IPS-11a (cell line): ENCODE results near the gene PCBP2.
A peak's percentile ranks its signal among the peaks of the same experiment; 100 is the strongest.
"Not testable (repeated sequence)": the region's sequence is repeated elsewhere in the genome, so short reads cannot be mapped to it uniquely, and the experiment has no call there.

ENCODE experiments used
- H3K4me3 ChIP-seq: one replicate; pipeline ENCODE4 v1.5.1; 2013; ENCODE audit warnings: low read depth, low read length, control low read depth

Gene PCBP2

DNA sequence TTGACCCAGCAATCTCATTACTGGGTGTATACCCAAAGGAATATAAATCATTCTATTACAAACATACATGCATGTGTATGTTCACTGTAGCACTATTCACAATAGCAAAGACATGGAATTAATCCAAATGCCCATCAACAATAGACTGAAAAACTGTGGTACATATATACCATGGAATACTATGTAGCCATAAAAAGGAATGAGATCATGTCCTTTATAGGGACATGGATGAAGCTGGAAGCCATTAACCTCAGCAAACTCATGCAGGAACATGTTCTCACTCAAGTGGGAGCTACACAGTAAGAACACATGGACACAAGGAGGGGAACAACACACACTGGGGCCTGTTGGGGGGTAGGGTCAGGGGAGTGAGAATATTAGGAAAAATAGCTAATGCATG is 12.3 kb upstream of the PCBP2 start:
- H3K4me3 ChIP-seq: not testable (repeated sequence)

DNA sequence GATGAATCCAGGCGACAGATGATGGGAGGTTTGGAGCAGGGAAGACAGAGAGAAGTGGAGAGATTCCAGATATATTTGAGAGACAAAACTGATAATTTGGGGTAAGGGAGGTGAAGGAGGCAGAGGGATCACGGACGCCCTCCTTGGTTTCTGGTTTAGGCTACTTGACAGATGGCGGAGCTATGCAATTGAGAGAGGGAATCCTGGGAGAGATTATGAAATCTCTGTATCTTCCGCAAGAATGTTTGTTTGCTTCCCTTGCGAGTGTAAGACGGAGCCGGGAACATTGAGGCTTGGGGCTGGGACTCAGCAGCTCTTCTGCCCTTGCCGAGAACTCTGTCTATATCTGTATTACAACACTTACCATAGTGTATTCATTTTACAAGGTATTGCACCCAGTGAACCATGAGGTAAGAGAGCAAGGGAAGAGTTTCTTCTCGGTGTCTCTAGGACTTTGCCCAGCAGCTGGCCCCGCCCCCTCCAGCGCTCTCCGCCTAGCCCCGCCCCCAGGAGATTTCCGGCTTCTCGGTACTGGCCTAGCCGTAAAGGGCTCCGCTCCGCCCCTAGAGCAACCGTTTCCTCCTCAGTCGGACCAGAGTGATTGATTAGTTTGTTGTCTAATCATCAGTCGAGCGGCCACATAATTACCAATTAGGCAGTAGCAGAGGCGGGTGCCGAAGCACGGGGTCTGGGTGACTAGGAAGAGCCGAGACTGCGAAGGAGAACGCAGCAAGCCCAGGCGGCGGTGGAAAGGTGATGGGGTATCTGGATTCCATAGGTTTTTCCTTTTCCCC is 10.7 kb upstream of the PCBP2 start, which contains the start of gene PRR13:
PRR13 (plus strand) TSS at position 695 of the 794 bp plus-strand sequence. CDS start 981 bp downstream, outside the sequence.
- peak within 1 kb of the TSS; percentile 86 for H3K4me3 ChIP-seq

DNA sequence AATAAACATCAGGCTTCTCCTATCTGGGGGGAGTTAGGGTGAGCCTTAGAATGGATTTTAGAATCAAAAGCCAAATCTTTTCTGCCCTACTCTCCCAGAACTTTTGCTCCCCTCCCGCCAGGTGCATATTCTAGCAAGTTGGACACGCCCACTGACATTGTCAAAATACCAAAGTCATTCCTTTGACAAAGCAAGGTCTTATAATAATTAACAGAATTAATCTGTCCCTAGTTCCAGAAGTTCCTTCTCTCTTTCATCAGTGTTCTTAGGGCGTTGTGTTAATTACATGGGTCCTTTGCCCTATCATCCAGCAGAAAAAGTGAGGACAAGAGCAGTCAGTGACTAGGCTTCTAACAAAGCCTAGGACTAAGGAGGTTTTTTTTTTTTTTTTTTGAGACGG is 7.9 kb upstream of the PCBP2 start:
- H3K4me3 ChIP-seq: no peak overlapping the region

DNA sequence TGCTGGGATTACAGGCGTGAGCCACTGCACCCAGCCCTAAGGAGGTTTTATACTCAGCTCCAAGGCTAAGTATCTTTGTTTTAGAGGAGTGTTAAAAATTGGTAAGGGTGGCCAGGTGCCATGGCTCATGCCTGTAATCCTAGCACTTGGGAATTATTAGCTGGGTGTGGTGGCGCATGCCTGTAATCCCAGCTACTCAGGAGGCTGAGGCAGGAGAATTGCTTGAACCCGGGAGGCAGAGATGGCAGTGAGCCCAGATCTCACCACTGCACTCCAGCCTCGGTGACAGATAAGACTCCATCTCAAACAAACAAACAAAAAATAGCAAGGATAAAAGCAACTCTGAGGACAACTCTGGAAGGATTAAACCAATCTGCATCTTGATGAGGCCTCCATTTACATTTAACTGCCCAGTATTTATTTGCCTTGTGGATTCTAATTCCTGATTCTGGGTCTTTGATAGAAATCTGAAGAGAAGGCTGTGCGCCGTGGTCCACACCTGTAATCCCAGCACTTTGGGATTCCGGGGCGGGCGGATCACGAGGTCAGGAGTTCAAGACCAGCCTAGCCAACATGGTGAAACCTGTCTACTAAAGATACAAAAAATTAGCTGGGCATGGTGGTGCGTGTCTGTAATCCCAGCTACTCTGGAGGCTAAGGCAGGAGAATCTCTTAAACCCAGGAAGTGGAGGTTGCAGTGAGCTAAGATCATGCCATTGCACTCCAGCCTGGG is 7.1 kb upstream of the PCBP2 start:
- H3K4me3 ChIP-seq: not testable (repeated sequence)

DNA sequence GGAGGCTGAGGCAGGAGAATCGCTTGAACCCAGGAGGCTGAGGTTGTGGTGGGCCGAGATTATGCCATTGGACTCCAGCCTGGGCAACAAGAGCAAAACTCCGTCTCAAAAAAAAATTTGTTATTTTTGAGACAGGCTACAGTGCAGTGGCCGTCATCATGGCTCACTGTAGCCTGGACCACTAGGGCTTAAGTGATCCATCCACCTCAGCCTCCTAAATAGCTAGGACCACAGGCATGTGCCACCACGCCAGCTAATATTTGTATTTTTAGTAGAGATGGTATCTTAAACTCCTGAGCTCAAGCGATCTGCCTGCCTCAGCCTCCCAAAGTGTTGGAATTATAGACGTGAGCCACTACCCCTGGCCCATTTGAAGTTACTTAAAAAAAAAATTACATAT is 966 bp upstream of the PCBP2 start:
- H3K4me3 ChIP-seq: no peak overlapping the region

DNA sequence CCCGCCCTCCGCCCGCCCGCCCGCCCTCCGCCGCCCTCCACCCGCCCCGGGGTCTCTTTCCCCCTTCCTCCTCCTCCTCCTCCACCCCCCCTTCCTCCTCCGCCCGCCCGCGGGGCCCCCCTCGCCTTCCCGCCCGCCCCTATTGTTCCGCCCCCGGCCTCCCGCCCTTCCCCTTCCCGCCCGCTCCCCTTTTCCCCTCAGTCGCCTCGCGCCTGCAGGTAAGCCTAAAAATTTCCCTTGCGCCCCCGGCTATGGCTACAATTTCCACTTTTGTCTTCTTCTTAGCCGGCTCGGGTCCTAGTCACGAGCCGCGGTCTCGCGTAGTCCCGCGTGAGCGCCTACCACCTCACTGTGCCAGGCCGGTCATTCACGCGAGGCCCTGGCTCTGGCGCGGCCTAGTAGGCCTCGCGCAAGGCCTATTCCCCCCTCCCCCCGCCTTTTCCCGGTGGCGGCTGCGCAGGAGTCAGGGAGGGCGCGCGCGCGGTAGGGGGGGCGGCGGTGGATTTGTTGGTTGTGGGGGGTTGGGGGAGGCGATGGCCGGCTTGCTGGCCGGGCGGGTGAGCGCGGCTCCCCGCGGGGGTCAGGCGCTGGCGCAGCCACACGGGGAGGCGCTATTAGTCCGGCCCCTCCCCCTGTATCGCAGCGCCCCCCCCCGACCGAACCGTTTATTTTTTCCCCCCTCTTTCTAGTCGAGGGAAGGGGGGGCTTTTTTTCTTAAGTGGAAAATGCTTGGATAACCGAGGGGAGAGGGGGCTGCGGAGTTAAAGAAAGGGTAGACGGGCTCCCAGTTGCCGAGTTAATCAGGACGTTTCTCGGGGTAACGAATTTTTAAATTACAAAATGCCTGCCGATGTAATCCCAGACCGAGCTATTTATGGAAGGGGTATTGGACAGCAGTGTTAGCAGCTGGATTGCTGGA is 516 bp downstream of the PCBP2 start:
- peak overlapping the region; percentile 81 for H3K4me3 ChIP-seq

DNA sequence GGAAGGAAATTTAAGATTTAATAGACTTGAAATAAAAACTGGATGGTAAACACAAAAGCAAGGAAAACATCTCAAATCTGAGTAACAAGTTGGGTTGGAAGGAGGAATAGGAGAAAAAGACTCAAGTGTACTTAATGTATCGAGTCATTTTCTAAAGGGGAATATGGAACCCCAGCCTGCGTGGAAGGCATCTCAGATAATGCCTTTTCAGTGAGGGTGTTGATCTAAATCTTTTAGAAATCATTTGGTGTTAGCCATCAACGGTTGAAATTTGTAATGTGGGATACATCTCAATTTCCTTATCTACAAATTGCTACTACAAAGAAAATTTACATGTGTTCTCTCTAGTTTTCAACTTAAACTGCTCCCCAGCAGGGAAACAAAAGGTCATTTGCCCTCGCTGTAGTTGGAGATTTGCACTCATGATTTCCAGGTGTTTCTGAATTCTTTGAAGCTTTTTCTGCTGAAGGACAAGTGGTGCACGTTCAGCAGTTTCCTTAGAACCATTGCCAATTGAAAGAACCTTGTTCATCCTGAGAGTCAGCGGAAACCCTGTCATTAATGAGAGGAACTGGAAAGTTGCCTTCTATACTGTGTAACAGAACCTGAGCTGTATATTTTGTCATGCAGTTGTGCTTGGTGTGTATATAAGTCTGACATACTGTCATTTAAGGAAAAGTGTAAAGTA is 2.2 kb downstream of the PCBP2 start:
- H3K4me3 ChIP-seq: no peak overlapping the region

DNA sequence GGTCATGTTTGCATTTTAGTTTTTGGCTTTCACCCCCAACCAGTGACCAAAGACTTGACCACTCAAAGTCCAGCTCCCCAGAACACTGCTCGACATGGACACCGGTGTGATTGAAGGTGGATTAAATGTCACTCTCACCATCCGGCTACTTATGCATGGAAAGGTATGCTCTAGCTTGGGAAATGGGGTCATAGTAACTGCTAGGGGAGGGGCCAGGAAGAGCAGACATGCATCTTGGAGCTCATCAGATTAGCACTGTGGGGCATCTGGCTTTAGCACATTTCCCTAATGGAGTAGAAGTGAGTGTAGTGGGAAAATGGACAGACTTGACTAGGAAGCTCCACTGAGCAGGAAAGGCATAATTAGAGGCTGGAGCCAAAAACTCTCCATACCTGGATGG is 2.8 kb downstream of the PCBP2 start:
- no peak overlapping the region for H3K4me3 ChIP-seq

DNA sequence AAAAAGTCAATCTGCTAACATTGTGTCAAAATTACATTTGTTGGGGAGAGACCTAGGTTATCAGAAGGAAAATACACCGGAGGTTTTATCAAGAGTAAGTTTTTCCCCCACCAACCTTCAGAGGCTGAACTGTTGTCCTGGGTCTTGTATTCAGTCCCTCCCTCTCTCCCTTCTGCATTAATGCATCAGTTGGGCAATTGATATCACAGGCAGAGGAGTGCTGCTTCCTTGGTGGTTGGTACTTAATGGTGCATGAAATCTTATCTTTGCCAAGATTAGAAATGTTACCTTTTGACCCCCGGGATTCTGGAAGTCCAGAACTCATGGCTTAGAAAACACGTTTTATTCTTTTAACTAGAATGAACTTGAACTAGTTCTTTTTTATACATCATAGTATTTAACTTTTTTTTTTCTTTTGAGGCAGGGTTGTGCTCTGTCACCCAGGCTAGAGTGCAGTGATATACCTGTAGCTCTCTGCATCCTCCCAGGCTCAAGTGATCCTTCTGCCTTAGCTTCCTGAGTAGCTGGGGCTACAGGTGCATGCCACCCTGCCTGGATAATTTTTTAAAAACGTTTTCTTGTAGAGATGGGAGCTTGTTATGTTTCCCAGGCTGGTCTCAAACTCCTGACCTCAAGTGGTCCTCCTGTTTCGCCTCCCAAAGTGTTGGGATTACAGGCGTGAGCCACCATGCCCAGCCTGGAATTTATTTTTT is 4.9 kb downstream of the PCBP2 start:
- H3K4me3 ChIP-seq: no peak overlapping the region

DNA sequence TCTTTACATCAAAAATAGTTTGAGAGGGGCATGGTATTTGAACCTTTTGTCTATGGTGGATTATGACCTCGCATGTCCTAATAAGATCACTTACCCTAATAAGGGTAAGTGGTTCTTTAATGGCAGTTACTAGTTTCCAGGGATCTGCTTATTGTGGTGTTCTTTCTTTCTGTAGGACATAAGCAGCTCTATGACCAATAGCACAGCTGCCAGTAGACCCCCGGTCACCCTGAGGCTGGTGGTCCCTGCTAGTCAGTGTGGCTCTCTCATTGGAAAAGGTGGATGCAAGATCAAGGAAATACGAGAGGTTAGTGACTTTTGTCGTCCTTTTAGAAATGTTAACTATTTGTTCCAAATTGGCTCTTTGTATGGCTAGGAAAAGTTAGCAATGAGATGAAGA is 7.2 kb downstream of the PCBP2 start:
- H3K4me3 ChIP-seq: no peak overlapping the region

DNA sequence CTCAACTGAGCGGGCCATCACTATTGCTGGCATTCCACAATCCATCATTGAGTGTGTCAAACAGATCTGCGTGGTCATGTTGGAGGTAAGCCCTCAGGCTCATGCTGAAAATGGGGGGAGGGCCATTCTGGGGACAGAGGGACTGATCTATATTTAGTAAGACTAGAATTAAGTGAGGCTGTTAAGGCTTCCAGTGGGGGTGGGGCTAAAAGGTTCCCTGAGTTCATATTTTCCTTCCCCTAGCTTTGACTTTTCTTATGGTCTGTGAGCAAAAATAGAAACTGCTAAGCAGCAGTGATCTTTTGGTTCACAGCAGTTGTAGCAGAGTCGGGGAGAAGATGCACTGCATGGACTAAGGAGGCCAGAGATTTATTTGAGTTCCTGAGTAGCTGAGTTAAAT is 9.2 kb downstream of the PCBP2 start:
- no peak overlapping the region for H3K4me3 ChIP-seq

DNA sequence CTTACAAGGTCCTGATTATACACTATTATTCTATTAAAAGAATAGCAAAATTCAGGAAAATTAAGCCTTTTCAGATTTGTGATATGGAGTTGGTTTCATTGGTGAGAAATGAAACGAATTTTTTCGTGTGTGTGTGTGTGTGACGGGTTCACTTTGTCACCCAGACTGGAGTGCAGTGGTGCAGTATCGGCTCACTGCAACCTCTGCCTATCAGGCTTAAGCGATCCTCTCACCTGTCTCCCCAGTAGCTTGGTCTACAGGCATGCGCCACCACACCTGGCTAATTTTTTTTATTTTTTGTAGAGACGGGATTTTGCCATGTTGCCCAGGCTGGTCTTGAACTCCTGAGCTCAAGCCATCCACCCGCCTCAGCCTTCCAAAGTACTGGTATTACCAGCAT is 9.7 kb downstream of the PCBP2 start:
- H3K4me3 ChIP-seq: no peak overlapping the region

DNA sequence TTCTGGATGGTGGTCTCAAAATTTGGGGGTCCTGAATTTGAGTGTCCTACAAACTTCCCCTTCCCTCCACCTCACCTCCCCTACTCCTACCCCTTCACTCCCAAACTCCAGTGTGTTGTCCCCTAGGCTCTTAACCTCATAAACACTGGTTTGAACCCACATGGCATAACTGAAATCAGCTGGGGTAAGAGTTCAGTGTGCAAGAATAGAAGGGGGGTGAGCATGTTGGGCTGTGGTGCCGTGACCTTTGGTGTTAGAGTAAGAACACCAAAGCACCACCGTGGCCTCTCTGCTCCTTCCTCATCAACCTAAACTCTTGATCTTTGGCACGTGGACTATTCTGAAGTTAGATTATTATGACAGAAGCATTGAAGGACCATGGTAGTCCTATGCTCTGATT is 11.0 kb downstream of the PCBP2 start:
- no peak overlapping the region for H3K4me3 ChIP-seq

DNA sequence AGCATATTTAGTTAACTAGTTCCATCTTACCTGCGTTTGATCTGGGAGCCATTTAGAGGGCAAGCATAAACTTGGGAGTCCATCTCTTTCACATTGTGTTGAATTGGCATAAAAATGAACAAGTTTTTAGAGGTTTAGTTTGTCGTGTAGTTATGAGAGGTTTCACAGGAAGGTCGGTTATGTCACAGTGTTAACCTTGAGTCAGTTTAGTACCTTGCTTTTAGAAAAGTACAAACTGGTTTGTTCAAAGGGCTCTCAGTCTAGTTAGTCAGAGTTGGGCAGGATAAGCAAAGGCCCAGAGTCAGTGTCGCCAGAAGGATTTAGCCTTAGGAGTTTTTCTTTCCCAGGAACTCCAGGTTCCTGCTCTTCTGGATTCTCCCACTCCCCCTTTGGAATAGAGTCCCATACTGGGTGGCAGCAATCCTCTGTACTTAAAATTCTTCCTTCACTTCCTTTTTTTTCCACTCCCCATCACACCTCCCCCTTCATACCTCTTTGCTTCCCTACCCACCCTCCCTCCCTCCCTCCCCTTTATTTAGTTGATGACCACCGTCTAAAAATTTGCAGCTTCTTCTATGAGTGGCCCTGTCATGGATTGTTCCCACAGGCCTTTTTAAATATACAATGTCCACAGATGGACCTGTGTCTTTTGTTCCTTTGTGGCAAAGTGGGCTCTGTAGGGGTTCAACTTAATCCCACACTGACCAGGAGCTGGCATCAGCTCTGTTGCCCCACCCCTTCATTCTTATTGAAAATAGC is 12.1 kb downstream of the PCBP2 start:
- H3K4me3 ChIP-seq: no peak overlapping the region

DNA sequence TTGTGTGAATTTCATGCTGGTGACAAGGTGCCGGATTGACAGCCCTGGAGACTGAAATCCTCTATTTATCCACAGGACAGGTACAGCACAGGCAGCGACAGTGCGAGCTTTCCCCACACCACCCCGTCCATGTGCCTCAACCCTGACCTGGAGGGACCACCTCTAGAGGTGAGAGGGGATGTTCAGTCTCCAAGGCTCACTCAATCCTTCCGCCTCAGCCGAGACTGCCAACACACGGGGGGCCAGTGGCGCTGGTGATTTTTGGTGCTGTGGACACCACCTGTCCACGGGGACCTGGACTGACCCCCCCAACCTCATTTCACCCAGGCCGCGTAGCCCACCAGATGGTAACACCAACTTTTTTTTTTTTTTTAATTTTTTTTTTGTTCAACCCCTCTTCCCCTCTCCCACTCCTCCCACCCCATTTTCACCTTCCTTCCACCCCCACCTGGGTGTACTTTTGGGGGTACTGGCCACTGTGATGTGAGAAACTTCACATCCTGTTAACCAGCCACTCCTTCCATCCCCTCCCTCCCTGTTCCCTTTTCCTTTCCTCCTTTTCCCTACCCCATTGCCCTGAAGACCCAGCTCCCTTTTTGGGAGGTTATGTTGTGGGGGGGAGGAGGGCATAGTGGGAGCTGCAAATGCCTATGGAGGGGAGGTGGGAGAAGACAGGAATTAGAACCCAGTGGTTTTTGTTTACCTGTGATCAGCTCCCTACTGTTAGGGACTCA is 12.9 kb downstream of the PCBP2 start:
- H3K4me3 ChIP-seq: no peak overlapping the region

DNA sequence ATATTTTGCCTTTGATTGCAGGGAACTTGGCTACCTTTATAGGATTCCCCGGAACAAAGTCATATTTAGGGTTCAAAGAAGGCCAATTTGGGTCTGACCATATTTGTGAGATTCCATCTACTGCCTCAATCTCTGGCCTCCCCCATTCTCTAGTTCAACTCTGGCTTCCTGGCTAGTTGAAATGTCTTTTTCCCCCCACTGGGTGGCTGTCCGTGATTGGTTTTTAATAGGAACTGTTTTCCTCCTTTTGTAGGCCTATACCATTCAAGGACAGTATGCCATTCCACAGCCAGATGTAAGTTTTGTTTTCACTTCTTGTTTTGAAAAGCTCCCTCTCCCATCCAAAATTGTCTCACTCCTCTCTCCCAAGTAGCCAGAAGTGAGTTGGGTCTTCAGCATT is 13.8 kb downstream of the PCBP2 start:
- H3K4me3 ChIP-seq: no peak overlapping the region

DNA sequence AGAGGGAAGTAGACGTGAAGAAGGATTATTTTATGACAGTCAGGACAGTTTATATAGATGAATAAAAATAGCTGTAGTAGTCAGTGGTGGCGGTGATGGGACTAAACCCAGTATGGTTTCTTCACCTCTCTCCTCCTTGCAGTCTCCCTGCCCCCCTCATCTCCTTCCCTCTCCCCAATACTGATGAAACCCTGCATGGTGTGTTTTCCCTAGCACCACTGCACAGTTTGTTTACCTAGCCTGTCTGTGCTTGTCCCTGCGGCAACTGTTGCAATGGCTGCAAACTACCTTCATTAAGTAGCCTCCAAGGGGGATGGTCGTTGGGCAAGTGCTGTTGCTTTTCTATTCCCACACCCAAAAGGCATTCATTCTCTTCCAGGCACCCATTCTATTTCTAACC is 14.7 kb downstream of the PCBP2 start:
- no peak overlapping the region for H3K4me3 ChIP-seq

DNA sequence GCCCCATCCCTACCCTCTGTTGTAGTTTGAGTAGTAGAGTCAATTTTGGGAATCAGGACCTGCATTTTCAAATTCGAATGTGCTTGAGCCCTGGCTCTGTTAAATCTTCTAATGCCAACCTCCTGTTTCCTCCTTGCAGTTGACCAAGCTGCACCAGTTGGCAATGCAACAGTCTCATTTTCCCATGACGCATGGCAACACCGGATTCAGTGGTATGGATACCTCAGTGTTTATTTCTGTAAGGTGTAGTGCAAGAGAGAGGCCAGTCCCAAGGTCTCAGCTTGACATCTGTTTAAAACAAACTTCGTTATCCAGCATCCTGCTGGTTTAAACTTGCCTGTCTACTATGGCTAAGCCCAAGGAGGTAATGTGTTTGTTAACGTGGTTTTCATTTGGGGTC is 15.2 kb downstream of the PCBP2 start:
- no peak overlapping the region for H3K4me3 ChIP-seq

DNA sequence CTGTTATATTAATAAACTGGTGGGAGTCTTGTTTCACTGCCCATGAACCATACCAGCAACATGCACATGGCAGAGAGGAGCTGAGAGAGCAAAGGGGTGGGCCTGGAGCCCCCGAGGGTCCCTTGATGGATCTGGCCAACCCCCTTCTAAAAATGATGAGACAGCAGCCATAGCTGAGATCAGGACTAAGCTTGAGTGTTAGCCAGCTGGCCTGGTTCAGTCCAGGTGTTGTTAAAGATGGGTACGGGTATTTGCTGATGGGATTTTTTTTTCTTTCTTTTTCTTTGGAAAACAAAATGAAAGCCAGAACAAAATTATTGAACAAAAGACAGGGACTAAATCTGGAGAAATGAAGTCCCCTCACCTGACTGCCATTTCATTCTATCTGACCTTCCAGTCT is 16.0 kb downstream of the PCBP2 start:
- H3K4me3 ChIP-seq: no peak overlapping the region
